ENCODE results near the gene DLG2. TPM values are rescaled to one million over a fixed set of nuclear protein-coding genes. Genes with fewer than 3 reads are reported as not detected.

DLG2 gene
- total and polyA plus RNA-seq, 2 donors (not counting 3 experiments of a cell fraction or from before 2014, with no cell fraction given): 0.15 to 1.1 TPM

DNA sequence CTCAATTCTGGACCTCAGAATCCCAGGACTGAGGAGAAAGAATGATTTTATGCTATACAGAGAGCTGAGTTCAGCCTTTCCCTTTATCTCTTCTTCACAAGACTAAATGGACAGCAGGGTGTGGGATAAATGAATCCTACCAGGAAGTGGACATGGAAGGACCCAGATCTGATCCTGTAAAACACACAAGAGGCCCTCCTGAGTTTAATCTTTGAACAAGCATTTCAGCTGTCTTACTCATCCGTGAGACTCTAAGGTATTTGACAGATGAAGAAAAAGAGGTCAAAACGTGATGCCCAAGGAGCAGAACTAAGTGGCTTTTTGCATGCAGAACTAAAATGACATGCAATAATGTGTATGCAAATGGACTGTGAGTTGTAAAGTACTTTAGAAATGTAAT is 511.3 kb downstream of the DLG2 start:
- no peaks in the 10 kb centered on the region for H3K9me3 ChIP-seq (replicated peaks; ENCODE audit: control insufficient read depth, insufficient read depth, low read length)
- FAIRE-seq (no peak), DNase-seq (ENCODE audit: low read depth, low spot score) (no peak)
- H3K4me1 ChIP-seq (ENCODE audit: control insufficient read depth, extremely low read depth, insufficient read depth, low read length): no peaks in the 10 kb centered on the region
- CTCF ChIA-PET: no interaction called here
- intact Hi-C loops (cut with micrococcal nuclease) (no loop called here), dilution Hi-C loops (cut with MboI; ENCODE audit: extremely low pct_ligation_motif_present, low sequenced_read_pairs) (no loop called here)
- no peaks in the 10 kb centered on the region for H3K79me2 ChIP-seq (ENCODE audit: control insufficient read depth, insufficient read depth, low read length)
- no peaks in the 10 kb centered on the region for H4K20me1 ChIP-seq (replicated peaks; ENCODE audit: control insufficient read depth, extremely low read depth, insufficient read depth, low read length)
- H3K9me1 ChIP-seq (replicated peaks; ENCODE audit: control insufficient read depth, extremely low read depth, insufficient read depth, low read length): no peaks in the 10 kb centered on the region
- H3K27ac ChIP-seq (ENCODE audit: insufficient read depth, low read depth, low read length): no peak overlapping the region
- BruUV-seq (replicated peaks): no TSS peak
- H3K4me2 ChIP-seq (ENCODE audit: insufficient read depth, low read length): no peak overlapping the region
- H3K4me3 ChIP-seq (replicated peaks in 1 of 3; ENCODE audit: insufficient read depth in 1 of 3, low read depth in 1 of 3, low read length in 3 of 3): no peak overlapping the region
- H2AFZ ChIP-seq (ENCODE audit: low read depth, low read length): no peak overlapping the region
- H3K36me3 ChIP-seq (ENCODE audit: control insufficient read depth in 2 of 2, extremely low read depth in 1 of 2, insufficient read depth in 2 of 2, low read length in 2 of 2): no peaks in the 10 kb centered on the region
- no peak overlapping the region for H3K9ac ChIP-seq (replicated peaks; ENCODE audit: extremely low read depth, insufficient read depth, low read length)
- POLR2A ChIA-PET: no interaction called here
- TF ChIP-seq, protein P1, sequence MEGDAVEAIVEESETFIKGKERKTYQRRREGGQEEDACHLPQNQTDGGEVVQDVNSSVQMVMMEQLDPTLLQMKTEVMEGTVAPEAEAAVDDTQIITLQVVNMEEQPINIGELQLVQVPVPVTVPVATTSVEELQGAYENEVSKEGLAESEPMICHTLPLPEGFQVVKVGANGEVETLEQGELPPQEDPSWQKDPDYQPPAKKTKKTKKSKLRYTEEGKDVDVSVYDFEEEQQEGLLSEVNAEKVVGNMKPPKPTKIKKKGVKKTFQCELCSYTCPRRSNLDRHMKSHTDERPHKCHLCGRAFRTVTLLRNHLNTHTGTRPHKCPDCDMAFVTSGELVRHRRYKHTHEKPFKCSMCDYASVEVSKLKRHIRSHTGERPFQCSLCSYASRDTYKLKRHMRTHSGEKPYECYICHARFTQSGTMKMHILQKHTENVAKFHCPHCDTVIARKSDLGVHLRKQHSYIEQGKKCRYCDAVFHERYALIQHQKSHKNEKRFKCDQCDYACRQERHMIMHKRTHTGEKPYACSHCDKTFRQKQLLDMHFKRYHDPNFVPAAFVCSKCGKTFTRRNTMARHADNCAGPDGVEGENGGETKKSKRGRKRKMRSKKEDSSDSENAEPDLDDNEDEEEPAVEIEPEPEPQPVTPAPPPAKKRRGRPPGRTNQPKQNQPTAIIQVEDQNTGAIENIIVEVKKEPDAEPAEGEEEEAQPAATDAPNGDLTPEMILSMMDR (IDR thresholded peaks at IDR 0.05; ENCODE audit: extremely low read depth in 1 of 2, insufficient read depth in 1 of 2, low read depth in 1 of 2, low read length in 2 of 2): no peak
- no peak for TF ChIP-seq POLR2AphosphoS5 (IDR thresholded peaks at IDR 0.05; ENCODE audit: insufficient read depth, low read depth, low read length)
- no peak for TF ChIP-seq JUN (IDR thresholded peaks at IDR 0.05; ENCODE audit: borderline replicate concordance, insufficient read depth, insufficient read length, low read depth)
- TF ChIP-seq MYC (IDR thresholded peaks at IDR 0.05; ENCODE audit: low read depth, low read length): no peak
- TF ChIP-seq, protein P2, sequence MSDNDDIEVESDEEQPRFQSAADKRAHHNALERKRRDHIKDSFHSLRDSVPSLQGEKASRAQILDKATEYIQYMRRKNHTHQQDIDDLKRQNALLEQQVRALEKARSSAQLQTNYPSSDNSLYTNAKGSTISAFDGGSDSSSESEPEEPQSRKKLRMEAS (IDR thresholded peaks at IDR 0.05; ENCODE audit: insufficient read depth, insufficient read length): no peak
- TF ChIP-seq FOS (IDR thresholded peaks at IDR 0.05; ENCODE audit: borderline replicate concordance, insufficient read depth, low read length): no peak
- TF ChIP-seq POLR2A (IDR thresholded peaks at IDR 0.05; ENCODE audit: low read depth, low read length): no peak
- TF ChIP-seq GATA2 (IDR thresholded peaks at IDR 0.05; ENCODE audit: insufficient read depth, insufficient read length, low read depth, low read length): no peak
- no peak for TF ChIP-seq EZH2 (IDR thresholded peaks at IDR 0.05; ENCODE audit: borderline replicate concordance, low read depth, low read length, severe bottlenecking)
- H3K27me3 ChIP-seq (ENCODE audit: control insufficient read depth in 2 of 2, insufficient read depth in 2 of 2, low read length in 2 of 2): no peaks in the 10 kb centered on the region
